ENCODE results near the gene RASSF5. TPM values are rescaled to one million over a fixed set of nuclear protein-coding genes. Genes with fewer than 3 reads are reported as not detected.

Gene RASSF5
- total and polyA plus RNA-seq, 9 of the 15 experiments (the other 6 are each of a cell fraction or from before 2014, with no cell fraction given): 6.1 to 41.0 (median 25.2) TPM

DNA sequence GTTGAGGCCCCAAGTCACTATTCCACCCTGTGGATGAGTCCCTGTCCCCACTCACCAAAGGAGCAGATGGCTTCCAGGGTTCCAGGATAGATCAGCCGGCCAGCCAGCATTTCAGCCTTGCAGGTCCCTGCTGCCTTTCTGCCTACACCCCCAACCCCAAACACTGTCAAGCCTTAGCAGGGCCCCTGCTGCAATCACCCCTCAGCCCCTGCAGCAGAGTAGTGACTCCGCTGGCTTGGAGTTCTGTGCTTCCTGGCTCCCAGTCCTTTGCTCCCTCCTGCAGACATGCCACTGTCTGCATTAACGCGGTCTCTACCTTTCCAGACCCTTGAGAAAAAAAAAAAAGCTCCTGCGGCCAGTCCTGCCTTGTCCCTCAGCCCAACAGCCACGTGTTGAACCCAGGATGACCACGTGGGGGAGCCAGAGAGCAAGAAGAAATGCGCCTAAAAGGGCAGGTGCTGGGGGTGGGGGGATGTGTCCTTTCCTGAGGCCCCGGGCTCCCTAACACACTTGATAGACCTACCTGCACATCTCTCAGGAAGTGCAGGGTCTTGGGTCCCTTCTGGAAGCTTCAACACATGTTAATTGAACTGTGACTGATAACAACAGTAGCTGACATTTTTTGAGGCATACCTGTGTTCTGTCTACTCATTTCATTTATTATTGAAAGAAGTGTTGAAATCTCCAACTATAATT is 37.4 kb downstream of the RASSF5 start (continued):
- TF ChIP-seq, protein P1, sequence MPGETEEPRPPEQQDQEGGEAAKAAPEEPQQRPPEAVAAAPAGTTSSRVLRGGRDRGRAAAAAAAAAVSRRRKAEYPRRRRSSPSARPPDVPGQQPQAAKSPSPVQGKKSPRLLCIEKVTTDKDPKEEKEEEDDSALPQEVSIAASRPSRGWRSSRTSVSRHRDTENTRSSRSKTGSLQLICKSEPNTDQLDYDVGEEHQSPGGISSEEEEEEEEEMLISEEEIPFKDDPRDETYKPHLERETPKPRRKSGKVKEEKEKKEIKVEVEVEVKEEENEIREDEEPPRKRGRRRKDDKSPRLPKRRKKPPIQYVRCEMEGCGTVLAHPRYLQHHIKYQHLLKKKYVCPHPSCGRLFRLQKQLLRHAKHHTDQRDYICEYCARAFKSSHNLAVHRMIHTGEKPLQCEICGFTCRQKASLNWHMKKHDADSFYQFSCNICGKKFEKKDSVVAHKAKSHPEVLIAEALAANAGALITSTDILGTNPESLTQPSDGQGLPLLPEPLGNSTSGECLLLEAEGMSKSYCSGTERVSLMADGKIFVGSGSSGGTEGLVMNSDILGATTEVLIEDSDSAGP (CRISPR knock-in tag; IDR thresholded peaks at IDR 0.05): no peak
- TF ChIP-seq SRSF3 (IDR thresholded peaks at IDR 0.05; ENCODE audit: insufficient read depth, low read length): no peak
- TF ChIP-seq, protein P2, sequence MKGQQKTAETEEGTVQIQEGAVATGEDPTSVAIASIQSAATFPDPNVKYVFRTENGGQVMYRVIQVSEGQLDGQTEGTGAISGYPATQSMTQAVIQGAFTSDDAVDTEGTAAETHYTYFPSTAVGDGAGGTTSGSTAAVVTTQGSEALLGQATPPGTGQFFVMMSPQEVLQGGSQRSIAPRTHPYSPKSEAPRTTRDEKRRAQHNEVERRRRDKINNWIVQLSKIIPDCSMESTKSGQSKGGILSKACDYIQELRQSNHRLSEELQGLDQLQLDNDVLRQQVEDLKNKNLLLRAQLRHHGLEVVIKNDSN (CRISPR knock-in tag; IDR thresholded peaks at IDR 0.05): peak; percentile 84
- TF ChIP-seq, protein P3, sequence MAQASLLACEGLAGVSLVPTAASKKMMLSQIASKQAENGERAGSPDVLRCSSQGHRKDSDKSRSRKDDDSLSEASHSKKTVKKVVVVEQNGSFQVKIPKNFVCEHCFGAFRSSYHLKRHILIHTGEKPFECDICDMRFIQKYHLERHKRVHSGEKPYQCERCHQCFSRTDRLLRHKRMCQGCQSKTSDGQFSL (CRISPR knock-in tag; IDR thresholded peaks at IDR 0.05): peak; percentile 74
- TF ChIP-seq, protein P3 (tag; IDR thresholded peaks at IDR 0.05): peak in 1 of 2 experiments; percentile 59; a peak in 1 of 4 replicates
- 0 out of 2 replicates have a peak, but pooled peaks have one; percentile 39 for TF ChIP-seq ZBTB9 (CRISPR knock-in tag; IDR thresholded peaks at IDR 0.05)
- no peak for TF ChIP-seq THRAP3 (IDR thresholded peaks at IDR 0.05; ENCODE audit: borderline replicate concordance)
- 0 out of 2 replicates have a peak, but pooled peaks have one; percentile 36 for TF ChIP-seq NFXL1 (CRISPR knock-in tag; IDR thresholded peaks at IDR 0.05)
- no peak for TF ChIP-seq RBM34 (IDR thresholded peaks at IDR 0.05; ENCODE audit: borderline replicate concordance, insufficient read depth, low read length)
- no peak for TF ChIP-seq HBP1 (CRISPR knock-in tag; IDR thresholded peaks at IDR 0.05)
- peak; percentile 53 to 74 for TF ChIP-seq MAZ (CRISPR knock-in tag; conservative IDR thresholded peaks at IDR 0.05 in 1 of 2, IDR thresholded peaks at IDR 0.05 in 1 of 2)
- peak; percentile 51 for TF ChIP-seq BHLHE40 (IDR thresholded peaks at IDR 0.05; ENCODE audit: low read length)
- no peak for TF ChIP-seq RNF2 (IDR thresholded peaks at IDR 0.05)
- TF ChIP-seq CHD2 (IDR thresholded peaks at IDR 0.05; ENCODE audit: low read depth, low read length): no peak
- TF ChIP-seq TCFL5 (CRISPR knock-in tag; conservative IDR thresholded peaks at IDR 0.05): no peak
- TF ChIP-seq TCF7L2 (IDR thresholded peaks at IDR 0.05; ENCODE audit: low read depth, low read length): no peak
- TF ChIP-seq TAF15 (IDR thresholded peaks at IDR 0.05; ENCODE audit: low read depth, low read length): no peak

All from K562 (cell line).